Measurements from ENCODE around the gene KIZ. TPM values are rescaled to one million over a fixed set of nuclear protein-coding genes. Genes with fewer than 3 reads are reported as not detected.

Gene KIZ
- total RNA-seq, 1 experiment from 2014 or later, result 13.4 TPM

- Histone ChIP-seq H4K20me1 (ENCODE audit: low read length) (no peaks in the 10 kb centered on the region), H3K79me2 (ENCODE audit: low read length) (no peaks in the 10 kb centered on the region), H3K27me3 (ENCODE audit: low read length) (no peaks in the 10 kb centered on the region), H3K4me1 (ENCODE audit: insufficient read depth, low read length) (no peaks in the 10 kb centered on the region), H3K9me3 (ENCODE audit: low read length) (no peaks in the 10 kb centered on the region), H3F3A (ENCODE audit: low read length, unreplicated experiment) (no peaks in the 10 kb centered on the region), H3K4me2 (ENCODE audit: low read length) (no peak overlapping the region), H2AFZ (ENCODE audit: low read length) (no peak overlapping the region), H3K27ac (ENCODE audit: low read length) (no peak overlapping the region), H3K9ac (ENCODE audit: low read length) (no peak overlapping the region), H3K4me3 (ENCODE audit: low read length) (no peak overlapping the region), H3K9me2 (replicated peaks; ENCODE audit: low read length) (no peaks in the 10 kb centered on the region), H3K36me3 (ENCODE audit: low read depth, low read length) (peaks cover 2% of the 10 kb centered on the region)
- ATAC-seq, result no peak
- DNase-seq, result no peak
- BruUV-seq (replicated peaks), result no TSS peak
- ChIA-PET CTCF (no interaction called here), POLR2A (ENCODE audit: unreplicated experiment) (no interaction called here)
- intact Hi-C loops (cut with micrococcal nuclease), result no loop called here
- TF ChIP-seq EZH2 (IDR thresholded peaks at IDR 0.05; ENCODE audit: low read length, unreplicated experiment) (no peak), EZH2phosphoT487 (IDR thresholded peaks at IDR 0.05; ENCODE audit: borderline replicate concordance, low read length) (no peak)
- TF ChIP-seq, protein P1, sequence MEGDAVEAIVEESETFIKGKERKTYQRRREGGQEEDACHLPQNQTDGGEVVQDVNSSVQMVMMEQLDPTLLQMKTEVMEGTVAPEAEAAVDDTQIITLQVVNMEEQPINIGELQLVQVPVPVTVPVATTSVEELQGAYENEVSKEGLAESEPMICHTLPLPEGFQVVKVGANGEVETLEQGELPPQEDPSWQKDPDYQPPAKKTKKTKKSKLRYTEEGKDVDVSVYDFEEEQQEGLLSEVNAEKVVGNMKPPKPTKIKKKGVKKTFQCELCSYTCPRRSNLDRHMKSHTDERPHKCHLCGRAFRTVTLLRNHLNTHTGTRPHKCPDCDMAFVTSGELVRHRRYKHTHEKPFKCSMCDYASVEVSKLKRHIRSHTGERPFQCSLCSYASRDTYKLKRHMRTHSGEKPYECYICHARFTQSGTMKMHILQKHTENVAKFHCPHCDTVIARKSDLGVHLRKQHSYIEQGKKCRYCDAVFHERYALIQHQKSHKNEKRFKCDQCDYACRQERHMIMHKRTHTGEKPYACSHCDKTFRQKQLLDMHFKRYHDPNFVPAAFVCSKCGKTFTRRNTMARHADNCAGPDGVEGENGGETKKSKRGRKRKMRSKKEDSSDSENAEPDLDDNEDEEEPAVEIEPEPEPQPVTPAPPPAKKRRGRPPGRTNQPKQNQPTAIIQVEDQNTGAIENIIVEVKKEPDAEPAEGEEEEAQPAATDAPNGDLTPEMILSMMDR (conservative IDR thresholded peaks at IDR 0.05; ENCODE audit: low read depth, low read length), result no peak
Observed at GRCh38 chr20:21134883-21135493, 9.1 kb downstream of the KIZ start.

DNA sequence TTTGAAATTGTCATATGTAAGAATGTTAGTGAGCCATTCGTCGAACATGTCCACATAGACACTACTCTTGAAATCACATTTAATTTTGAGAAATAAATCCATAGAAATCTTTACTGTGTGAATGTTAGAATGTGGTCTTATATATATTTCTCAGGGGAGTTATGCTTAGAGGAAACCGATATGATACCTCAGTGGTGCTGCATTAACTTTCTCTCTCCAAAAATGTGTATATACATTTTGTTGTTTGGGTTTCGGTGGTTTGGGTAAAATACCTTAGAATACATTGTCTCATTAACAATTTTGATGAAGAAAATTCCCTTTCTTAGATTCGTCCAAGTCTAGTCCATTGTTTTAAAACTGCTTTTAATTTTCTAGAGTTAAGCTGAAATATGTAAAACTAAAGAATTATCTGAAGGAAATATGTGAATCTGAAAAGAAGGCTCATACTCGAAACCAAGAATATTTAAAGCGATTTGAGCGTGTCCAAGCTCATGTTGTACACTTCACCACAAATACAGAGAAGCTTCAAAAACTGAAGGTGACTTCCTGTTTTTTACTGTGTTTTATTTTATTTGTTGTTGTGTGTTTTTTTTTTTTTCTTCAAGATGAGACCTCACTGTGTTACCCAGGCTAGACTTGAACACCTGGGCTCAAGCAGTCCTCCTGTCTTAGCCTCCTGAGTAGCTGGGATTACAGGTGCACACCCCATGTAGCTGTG is 10.3 kb downstream of the KIZ start:
- no peak for DNase-seq
- CTCF ChIA-PET, result no interaction called here
- TF ChIP-seq EZH2 (IDR thresholded peaks at IDR 0.05; ENCODE audit: low read length, unreplicated experiment), result no peak

GRCh38 chr20:21137078-21137477 is 11.2 kb downstream of the KIZ start:
- Histone ChIP-seq H3K4me1 (ENCODE audit: insufficient read depth, low read length) (no peaks in the 10 kb centered on the region), H3K9me2 (replicated peaks; ENCODE audit: low read length) (no peaks in the 10 kb centered on the region), H3K79me2 (ENCODE audit: low read length) (no peaks in the 10 kb centered on the region), H3K9ac (ENCODE audit: low read length) (no peak overlapping the region), H4K20me1 (ENCODE audit: low read length) (no peaks in the 10 kb centered on the region), H3K4me3 (ENCODE audit: low read length) (no peak overlapping the region), H2AFZ (ENCODE audit: low read length) (no peak overlapping the region), H3K36me3 (ENCODE audit: low read depth, low read length) (no peaks in the 10 kb centered on the region; the same call in 1 of the 2 replicates), H3K9me3 (ENCODE audit: low read length) (no peaks in the 10 kb centered on the region), H3K4me2 (ENCODE audit: low read length) (no peak overlapping the region), H3K27ac (ENCODE audit: low read length) (no peak overlapping the region), H3K27me3 (ENCODE audit: low read length) (no peaks in the 10 kb centered on the region), H3F3A (ENCODE audit: low read length, unreplicated experiment) (no peaks in the 10 kb centered on the region)
- TF ChIP-seq EZH2phosphoT487 (IDR thresholded peaks at IDR 0.05; ENCODE audit: borderline replicate concordance, low read length) (no peak), EZH2 (IDR thresholded peaks at IDR 0.05; ENCODE audit: low read length, unreplicated experiment) (no peak)
- TF ChIP-seq, protein P1 (conservative IDR thresholded peaks at IDR 0.05; ENCODE audit: low read depth, low read length), result no peak
- CTCF ChIA-PET, result no interaction called here
- ATAC-seq (no peak), DNase-seq (no peak)
- intact Hi-C loops (cut with micrococcal nuclease), result no loop called here
- no TSS peak for BruUV-seq (replicated peaks)
- POLR2A ChIA-PET (ENCODE audit: unreplicated experiment), result no interaction called here

More for the DNA sequence above, 10.3 kb downstream of the KIZ start:
- intact Hi-C loops (cut with micrococcal nuclease), result no loop called here
- H3K9me3 ChIP-seq (ENCODE audit: low read length), result no peaks in the 10 kb centered on the region
- H3K79me2 ChIP-seq (ENCODE audit: low read length), result no peaks in the 10 kb centered on the region
- H3K36me3 ChIP-seq (ENCODE audit: low read depth, low read length), result no peaks in the 10 kb centered on the region; the same call in 1 of the 2 replicates
- no peaks in the 10 kb centered on the region for H3K9me2 ChIP-seq (replicated peaks; ENCODE audit: low read length)
- H3K27me3 ChIP-seq (ENCODE audit: low read length), result no peaks in the 10 kb centered on the region
- ATAC-seq, result no peak
- no peaks in the 10 kb centered on the region for H3K4me1 ChIP-seq (ENCODE audit: insufficient read depth, low read length)
- no peak overlapping the region for H3K4me3 ChIP-seq (ENCODE audit: low read length)
- no peak overlapping the region for H3K27ac ChIP-seq (ENCODE audit: low read length)
- H2AFZ ChIP-seq (ENCODE audit: low read length), result no peak overlapping the region
- POLR2A ChIA-PET (ENCODE audit: unreplicated experiment), result no interaction called here
- no peak overlapping the region for H3K4me2 ChIP-seq (ENCODE audit: low read length)
- H4K20me1 ChIP-seq (ENCODE audit: low read length), result no peaks in the 10 kb centered on the region
- H3F3A ChIP-seq (ENCODE audit: low read length, unreplicated experiment), result no peaks in the 10 kb centered on the region
- H3K9ac ChIP-seq (ENCODE audit: low read length), result no peak overlapping the region
- BruUV-seq (replicated peaks), result no TSS peak
